IMR-90 (cell line): ENCODE measurements around the gene KIF12. TPM values are rescaled to one million over a fixed set of nuclear protein-coding genes. Genes with fewer than 3 reads are reported as not detected.

Experiments used
- ATAC-seq: fragments of 200-7000 bp; cut with Tn5 transposase; 2 replicates; pipeline ENCODE4 v1.9.1; 2020; ENCODE audit warnings: low read depth, mild to moderate bottlenecking, moderate library complexity
- BruUV-seq: library from RNA; stranded (reverse); fragments of 400-500 nt; replicated peaks from 2 replicates; lab custom pipeline; 2021; lab: Mats Ljungman, UMichigan
- CTCF ChIA-PET: fragments of 300-600 bp; formaldehyde crosslinking; extraction: SDS; loops from one replicate; lab custom pipeline; 2021; ENCODE audit warnings: antibody characterized with exemption; lab: Yijun Ruan, JAX
- POLR2A ChIA-PET: fragments of 300-600 bp; sonication (Branson Sonifier 250); formaldehyde crosslinking; loops from one replicate; lab custom pipeline; 2022; ENCODE audit warnings: antibody characterized with exemption; ENCODE audit not compliant: unreplicated experiment; lab: Charles Lee
- DNase-seq: peaks from one replicate; pipeline ENCODE4 v3.0.0; 2013
- H2AFZ ChIP-seq: replicated peaks from 2 replicates; pipeline ENCODE3; 2013; ENCODE audit warnings: low read length, mild to moderate bottlenecking; ENCODE audit not compliant: poor library complexity
- H2AK5ac ChIP-seq: 2 replicates; pipeline ENCODE4 v1.6.1; 2013; ENCODE audit warnings: low read depth, low read length, inconsistent platforms
- H2AK9ac ChIP-seq: replicated peaks from 2 replicates; pipeline ENCODE3; 2013; ENCODE audit warnings: mild to moderate bottlenecking, low read depth, low read length, moderate library complexity; ENCODE audit not compliant: poor library complexity
- H2BK120ac ChIP-seq: 2 replicates; pipeline ENCODE4 v1.6.1; 2013; ENCODE audit warnings: low read depth, low read length, inconsistent platforms
- H2BK15ac ChIP-seq: 3 replicates; pipeline ENCODE4 v1.6.1; 2013; ENCODE audit warnings: low read depth, low read length, inconsistent platforms
- H2BK20ac ChIP-seq: 2 replicates; pipeline ENCODE4 v1.6.1; 2013; ENCODE audit warnings: low read depth, mild to moderate bottlenecking, inconsistent platforms, low read length, moderate library complexity
- H2BK5ac ChIP-seq: 2 replicates; pipeline ENCODE4 v1.6.1; 2013; ENCODE audit warnings: mild to moderate bottlenecking, low read depth, low read length, inconsistent platforms; ENCODE audit not compliant: poor library complexity, severe bottlenecking
- H3K14ac ChIP-seq: replicated peaks from 2 replicates; pipeline ENCODE4 v1.6.1; 2013; ENCODE audit warnings: low read depth, low read length, inconsistent platforms
- H3K18ac ChIP-seq: 2 replicates; pipeline ENCODE4 v1.6.1; 2013; ENCODE audit warnings: low read depth, low read length, control low read depth
- H3K23ac ChIP-seq: 2 replicates; pipeline ENCODE4 v1.6.1; 2013; ENCODE audit warnings: low read depth, low read length, inconsistent platforms
- H3K27ac ChIP-seq: 2 replicates; pipeline ENCODE4 v1.5.1; 2013; ENCODE audit warnings: mild to moderate bottlenecking, control low read depth, low read length; ENCODE audit not compliant: insufficient read depth
- H3K27me3 ChIP-seq: 2 replicates; pipeline ENCODE4 v1.6.1; 2013; ENCODE audit warnings: low read length; ENCODE audit not compliant: control insufficient read depth, insufficient read depth
- H3K36me3 ChIP-seq: 2 replicates; pipeline ENCODE4 v1.6.1; 2013; ENCODE audit warnings: low read length, mixed read lengths; ENCODE audit not compliant: control insufficient read depth, insufficient read depth
- H3K4ac ChIP-seq: 2 replicates; pipeline ENCODE4 v1.6.1; 2013; ENCODE audit warnings: low read depth, low read length, inconsistent platforms
- H3K4me1 ChIP-seq: 2 replicates; pipeline ENCODE4 v1.6.1; 2013; ENCODE audit warnings: low read length, mixed read lengths; ENCODE audit not compliant: control insufficient read depth, insufficient read depth
- H3K4me2 ChIP-seq: 2 replicates; pipeline ENCODE4 v1.6.1; 2013; ENCODE audit warnings: low read depth, mild to moderate bottlenecking, control low read depth, low read length, moderate library complexity
- H3K4me3 ChIP-seq: 2 replicates; pipeline ENCODE4 v1.5.1; 2013; ENCODE audit warnings: low read depth, mild to moderate bottlenecking, control low read depth, low read length, moderate library complexity; ENCODE audit not compliant: insufficient read depth
- H3K56ac ChIP-seq: 2 replicates; pipeline ENCODE4 v1.6.1; 2013; ENCODE audit warnings: low read length, inconsistent platforms; ENCODE audit not compliant: insufficient read depth; ENCODE audit errors: extremely low read depth
- H3K79me1 ChIP-seq, 2 experiments: 2 replicates each; pipeline ENCODE4 v1.6.1; 2013; ENCODE audit warnings: low read length in 2 of 2, inconsistent platforms in 1 of 2, low read depth in 1 of 2
- H3K9ac ChIP-seq: 2 replicates; pipeline ENCODE4 v1.6.1; 2013; ENCODE audit warnings: low read depth, low read length, control low read depth
- H3K9me1 ChIP-seq: 2 replicates; pipeline ENCODE4 v1.6.1; 2013; ENCODE audit warnings: low read length, inconsistent platforms; ENCODE audit not compliant: insufficient read depth
- H3K9me3 ChIP-seq: 2 replicates; pipeline ENCODE4 v1.6.1; 2013; ENCODE audit warnings: low read length; ENCODE audit not compliant: control insufficient read depth, insufficient read depth
- H4K20me1 ChIP-seq: 2 replicates; pipeline ENCODE4 v1.6.1; 2013; ENCODE audit warnings: low read length, inconsistent platforms; ENCODE audit not compliant: insufficient read depth
- H4K5ac ChIP-seq: 2 replicates; pipeline ENCODE4 v1.6.1; 2013; ENCODE audit warnings: mild to moderate bottlenecking, low read depth, low read length, control low read depth
- H4K8ac ChIP-seq, 2 experiments: 2 replicates each; pipeline ENCODE4 v1.6.1; 2013; ENCODE audit warnings: low read depth in 2 of 2, low read length in 2 of 2, control low read depth in 1 of 2, inconsistent platforms in 1 of 2
- H4K91ac ChIP-seq: 2 replicates; pipeline ENCODE4 v1.6.1; 2013; ENCODE audit warnings: low read depth, low read length, inconsistent platforms; ENCODE audit not compliant: insufficient read depth
- BHLHE40 ChIP-seq: fragments of 150-350 bp; IDR thresholded peaks from 2 replicates; pipeline ENCODE4 v1.6.1; 2016; ENCODE audit warnings: mild to moderate bottlenecking, low read depth, low read length
- CEBPB ChIP-seq: IDR thresholded peaks from 2 replicates; pipeline ENCODE4 v1.6.1; 2012; ENCODE audit warnings: low read depth, low read length, improper control_type of control experiment
- CHD1 ChIP-seq: IDR thresholded peaks from 2 replicates; pipeline ENCODE4 v1.6.1; 2012; ENCODE audit warnings: low read depth, low read length, improper control_type of control experiment
- FOS ChIP-seq: fragments of 150-350 bp; IDR thresholded peaks from 2 replicates; pipeline ENCODE4 v1.6.1; 2016; ENCODE audit warnings: low read depth, low read length
- MAFK ChIP-seq: IDR thresholded peaks from 2 replicates; pipeline ENCODE4 v1.6.1; 2012; ENCODE audit warnings: low read depth, low read length, improper control_type of control experiment
- MAZ ChIP-seq: IDR thresholded peaks from 2 replicates; pipeline ENCODE4 v1.6.1; 2012; ENCODE audit warnings: low read depth, mild to moderate bottlenecking, low read length, improper control_type of control experiment, moderate library complexity, borderline replicate concordance
- MXI1 ChIP-seq: IDR thresholded peaks from 2 replicates; pipeline ENCODE4 v1.6.1; 2012; ENCODE audit warnings: low read depth, mild to moderate bottlenecking, low read length, moderate library complexity, borderline replicate concordance
- NFE2L2 ChIP-seq: fragments of 150-350 bp; IDR thresholded peaks from 2 replicates; pipeline ENCODE4 v1.6.1; 2016; ENCODE audit warnings: low read depth, mild to moderate bottlenecking, low read length
- POLR2A ChIP-seq: IDR thresholded peaks from 2 replicates; pipeline ENCODE4 v1.6.1; 2012; ENCODE audit warnings: mild to moderate bottlenecking, low read depth, low read length
- RAD21 ChIP-seq: IDR thresholded peaks from 2 replicates; pipeline ENCODE4 v1.6.1; 2012; ENCODE audit warnings: low read length, improper control_type of control experiment
- SMC3 ChIP-seq: fragments of 150-350 bp; IDR thresholded peaks from 2 replicates; pipeline ENCODE4 v1.6.1; 2016; ENCODE audit warnings: low read depth, mild to moderate bottlenecking, antibody characterized with exemption, low read length, moderate library complexity
- WGBS, 2 experiments: methylation state at CpG; one replicate each; pipeline versions ENCODE4 v1.1.5 to v1.1.7; 2013; ENCODE audit warnings: missing lambda C conversion rate in 2 of 2; ENCODE audit not compliant: insufficient read length in 1 of 2; ENCODE audit errors: extremely low coverage in 2 of 2; 5-methylcytosine and 5-hydroxymethylcytosine counted together
- dilution Hi-C: fragments of 300-500 bp; cut with HindIII; formaldehyde crosslinking; loops from one replicate; pipeline ENCODE4 v1.14.3; 2018; ENCODE audit warnings: low sequenced_read_pairs; ENCODE audit not compliant: unreplicated experiment
- in situ Hi-C: fragments of 300-500 bp; cut with MboI; formaldehyde crosslinking; loops from 3 replicates; pipeline ENCODE4 v1.14.3; 2019; ENCODE audit warnings: low sequenced_read_pairs, inconsistent platforms, mixed read lengths
- intact Hi-C: fragments of 100-400 bp; cut with micrococcal nuclease; formaldehyde crosslinking; loops from 2 replicates; pipeline ENCODE4 v1.10.0; 2022
- polyA plus RNA-seq, 3 experiments: library from polyadenylated mRNA; depleted of rRNA; stranded (reverse); fragments of >200 nt; gene quantifications; 2 replicates each; pipeline ENCODE4 v1.2.3, GENCODE V29; 2012; ENCODE audit warnings: low replicate concordance in 1 of 3
- total RNA-seq: library from RNA; depleted of rRNA; stranded (reverse); fragments of >200 nt; gene quantifications from 2 replicates; pipeline ENCODE4 v1.2.3, GENCODE V29; 2012
- TF ChIP-seq, protein P1 (sequence below): conservative IDR thresholded peaks from 2 replicates; pipeline ENCODE4 v1.5.1; 2012; ENCODE audit warnings: mild to moderate bottlenecking, low read depth, low read length, improper control_type of control experiment
- TF ChIP-seq, protein P2 (sequence below): fragments of 150-350 bp; IDR thresholded peaks from 2 replicates; pipeline ENCODE4 v1.6.1; 2016; ENCODE audit warnings: low read depth, mild to moderate bottlenecking, low read length, moderate library complexity, borderline replicate concordance

The KIF12 gene
- total and polyA plus RNA-seq, 2 of the 4 experiments (the other 2 are of a cell fraction) = not detected

DNA sequence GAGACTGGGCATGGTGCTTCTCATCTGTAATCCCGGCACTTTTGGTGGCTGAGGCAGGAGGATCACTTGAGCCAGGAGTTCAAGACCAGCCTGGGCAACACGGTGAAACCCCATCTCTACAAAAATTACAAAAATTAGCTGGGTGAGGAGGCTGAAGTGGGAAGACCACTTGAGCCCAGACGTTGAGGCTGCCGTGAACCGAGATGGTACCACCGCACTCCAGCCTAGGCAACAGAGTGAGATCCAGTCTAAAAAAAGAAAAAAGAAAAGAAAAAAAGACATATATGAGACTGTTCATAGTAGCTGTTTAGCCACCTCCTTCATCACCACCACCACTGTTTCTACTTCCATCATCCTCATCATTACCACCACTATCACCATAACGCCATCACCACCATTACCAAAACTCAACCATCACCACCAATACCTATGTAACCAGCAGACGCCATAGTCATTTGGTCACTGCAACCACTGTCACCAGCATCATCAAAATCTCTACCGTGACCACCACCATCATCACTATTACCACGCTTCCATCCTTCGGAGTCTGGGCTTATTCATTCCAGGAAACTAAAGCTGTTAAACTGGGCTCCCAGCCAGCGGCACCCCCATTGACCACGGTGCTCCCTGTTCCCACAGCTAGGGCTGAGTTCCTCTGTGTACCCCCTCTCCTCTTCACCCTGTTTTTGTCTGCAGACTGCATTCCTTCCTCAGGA, 8.4 kb upstream of the KIF12 start:
- no peaks in the 10 kb centered on the region for H3K79me1 ChIP-seq
- in situ Hi-C loops = no loop called here
- POLR2A ChIA-PET = interaction anchor here (0.7 kb wide), 1 partner anchor 206 kb away, joined by 3 read pairs; no protein-coding TSS in a partner anchor

More for the DNA sequence above, 8.4 kb upstream of the KIF12 start:
- Histone ChIP-seq H3K27me3 (peaks cover 10% of the 10 kb centered on the region), H3K9me3 (peaks cover 8% of the 10 kb centered on the region), H2AFZ (peak overlapping the region; percentile 71), H3K36me3 (no peaks in the 10 kb centered on the region), H4K8ac (no peak overlapping the region), H4K91ac (no peak overlapping the region), H3K56ac (no peak overlapping the region), H3K9ac (no peak overlapping the region), H4K20me1 (no peaks in the 10 kb centered on the region), H3K4me1 (peaks cover 5% of the 10 kb centered on the region), H3K4me2 (no peak overlapping the region), H2BK5ac (no peak overlapping the region), H3K4me3 (no peak overlapping the region), H2BK20ac (no peak overlapping the region), H2BK15ac (no peak overlapping the region), H3K14ac (no peak overlapping the region), H2AK5ac (no peak overlapping the region), H4K5ac (no peak overlapping the region), H3K18ac (no peak overlapping the region), H2BK120ac (no peak overlapping the region), H2AK9ac (no peak overlapping the region), H3K9me1 (no peaks in the 10 kb centered on the region), H3K4ac (no peak overlapping the region), H3K23ac (no peak overlapping the region), H3K27ac (no peak overlapping the region)
- TF ChIP-seq POLR2A (no peak), CEBPB (no peak), CHD1 (no peak), MXI1 (no peak), SMC3 (no peak), RAD21 (no peak), MAZ (no peak), MAFK (no peak), NFE2L2 (no peak), FOS (no peak), BHLHE40 (no peak)
- TF ChIP-seq, protein P1, sequence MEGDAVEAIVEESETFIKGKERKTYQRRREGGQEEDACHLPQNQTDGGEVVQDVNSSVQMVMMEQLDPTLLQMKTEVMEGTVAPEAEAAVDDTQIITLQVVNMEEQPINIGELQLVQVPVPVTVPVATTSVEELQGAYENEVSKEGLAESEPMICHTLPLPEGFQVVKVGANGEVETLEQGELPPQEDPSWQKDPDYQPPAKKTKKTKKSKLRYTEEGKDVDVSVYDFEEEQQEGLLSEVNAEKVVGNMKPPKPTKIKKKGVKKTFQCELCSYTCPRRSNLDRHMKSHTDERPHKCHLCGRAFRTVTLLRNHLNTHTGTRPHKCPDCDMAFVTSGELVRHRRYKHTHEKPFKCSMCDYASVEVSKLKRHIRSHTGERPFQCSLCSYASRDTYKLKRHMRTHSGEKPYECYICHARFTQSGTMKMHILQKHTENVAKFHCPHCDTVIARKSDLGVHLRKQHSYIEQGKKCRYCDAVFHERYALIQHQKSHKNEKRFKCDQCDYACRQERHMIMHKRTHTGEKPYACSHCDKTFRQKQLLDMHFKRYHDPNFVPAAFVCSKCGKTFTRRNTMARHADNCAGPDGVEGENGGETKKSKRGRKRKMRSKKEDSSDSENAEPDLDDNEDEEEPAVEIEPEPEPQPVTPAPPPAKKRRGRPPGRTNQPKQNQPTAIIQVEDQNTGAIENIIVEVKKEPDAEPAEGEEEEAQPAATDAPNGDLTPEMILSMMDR = no peak
- TF ChIP-seq, protein P2, sequence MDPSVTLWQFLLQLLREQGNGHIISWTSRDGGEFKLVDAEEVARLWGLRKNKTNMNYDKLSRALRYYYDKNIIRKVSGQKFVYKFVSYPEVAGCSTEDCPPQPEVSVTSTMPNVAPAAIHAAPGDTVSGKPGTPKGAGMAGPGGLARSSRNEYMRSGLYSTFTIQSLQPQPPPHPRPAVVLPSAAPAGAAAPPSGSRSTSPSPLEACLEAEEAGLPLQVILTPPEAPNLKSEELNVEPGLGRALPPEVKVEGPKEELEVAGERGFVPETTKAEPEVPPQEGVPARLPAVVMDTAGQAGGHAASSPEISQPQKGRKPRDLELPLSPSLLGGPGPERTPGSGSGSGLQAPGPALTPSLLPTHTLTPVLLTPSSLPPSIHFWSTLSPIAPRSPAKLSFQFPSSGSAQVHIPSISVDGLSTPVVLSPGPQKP = no peak
- CTCF ChIA-PET = interaction anchor here (0.7 to 1.9 kb wide), 18 partner anchors 9 to 256 kb away, joined by 3 to 16 read pairs (median 4); partner anchors contain the start of genes COL27A1 and KIF12
- DNase-seq = no peak
- 59% methylated on average over 6 of the region's 13 CpGs; no CpG with 5 or more reads in 1 of the 2 experiments for WGBS, 2 experiments
- dilution Hi-C loops (no loop called here), intact Hi-C loops (loop anchor here (1.0 to 2.0 kb wide), 3 partner anchors 47 to 198 kb away; partner anchors contain the start of gene COL27A1)
- ATAC-seq = no peak
- no TSS peak for BruUV-seq
